ENCODE measurements around the gene SPON1.

DNA sequence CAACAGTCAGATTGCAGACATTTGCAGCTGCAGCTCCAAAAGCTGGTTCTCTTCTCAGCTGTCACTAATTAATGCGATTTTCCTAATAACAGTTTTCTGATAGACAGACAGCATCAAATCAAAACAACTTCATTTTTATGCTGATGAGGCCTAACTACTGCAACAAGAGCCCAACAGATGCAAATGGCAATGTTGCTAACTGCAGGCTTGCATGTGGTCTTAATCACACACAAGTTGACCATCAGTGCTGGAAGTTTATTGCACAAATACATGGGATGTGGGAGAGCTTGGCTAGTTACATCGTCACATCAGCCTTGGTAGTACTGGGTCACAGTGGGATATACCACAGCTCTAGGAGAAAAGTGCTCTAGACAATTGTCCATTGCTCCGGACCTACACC, 99.2 kb downstream of the SPON1 start:
- TF ChIP-seq FOXK2 (IDR thresholded peaks at IDR 0.05) (no peak), FOXM1 (IDR thresholded peaks at IDR 0.05; ENCODE audit: borderline replicate concordance) (no peak), SP1 (IDR thresholded peaks at IDR 0.05) (no peak), SUZ12 (IDR thresholded peaks at IDR 0.05) (no peak), L3MBTL2 (conservative IDR thresholded peaks at IDR 0.05) (no peak), BHLHE40 (IDR thresholded peaks at IDR 0.05; ENCODE audit: borderline replicate concordance) (no peak), HDGF (IDR thresholded peaks at IDR 0.05; ENCODE audit: borderline replicate concordance) (no peak), LEF1 (IDR thresholded peaks at IDR 0.05; ENCODE audit: borderline replicate concordance) (no peak)
- TF ChIP-seq, protein P1, sequence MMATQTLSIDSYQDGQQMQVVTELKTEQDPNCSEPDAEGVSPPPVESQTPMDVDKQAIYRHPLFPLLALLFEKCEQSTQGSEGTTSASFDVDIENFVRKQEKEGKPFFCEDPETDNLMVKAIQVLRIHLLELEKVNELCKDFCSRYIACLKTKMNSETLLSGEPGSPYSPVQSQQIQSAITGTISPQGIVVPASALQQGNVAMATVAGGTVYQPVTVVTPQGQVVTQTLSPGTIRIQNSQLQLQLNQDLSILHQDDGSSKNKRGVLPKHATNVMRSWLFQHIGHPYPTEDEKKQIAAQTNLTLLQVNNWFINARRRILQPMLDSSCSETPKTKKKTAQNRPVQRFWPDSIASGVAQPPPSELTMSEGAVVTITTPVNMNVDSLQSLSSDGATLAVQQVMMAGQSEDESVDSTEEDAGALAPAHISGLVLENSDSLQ (IDR thresholded peaks at IDR 0.05), result no peak
